WI38 (cell line): ENCODE data around the gene CD24.
A peak's percentile ranks its signal among the peaks of the same experiment; 100 is the strongest.
"Not testable (repeated sequence)": the region's sequence is repeated elsewhere in the genome, so short reads cannot be mapped to it uniquely, and the experiment has no call there.

ENCODE experiments used
- H3K4me3 ChIP-seq: 2 replicates; pipeline ENCODE4 v1.5.1; 2011; ENCODE audit warnings: low read depth, mild to moderate bottlenecking, control low read depth, low read length
- CTCF ChIP-seq: IDR thresholded peaks from 2 replicates; pipeline ENCODE4 v1.5.1; 2012; ENCODE audit warnings: low read depth, mild to moderate bottlenecking, control low read depth, low read length

The CD24 gene

GRCh38 chr6:106995640-106996039 is 21.1 kb upstream of the CD24 start:
- H3K4me3 ChIP-seq: no peak overlapping the region
- TF ChIP-seq CTCF: no peak

- not testable (repeated sequence) for H3K4me3 ChIP-seq
These were observed 15.2 kb upstream of the CD24 start for GRCh38 chr6:106989737-106990136.

- TF ChIP-seq CTCF: no peak
- no peak overlapping the region for H3K4me3 ChIP-seq
These were observed 14.1 kb upstream of the CD24 start for GRCh38 chr6:106988664-106989063.

- no peak overlapping the region for H3K4me3 ChIP-seq
- no peak for TF ChIP-seq CTCF
These were observed 7.4 kb upstream of the CD24 start for GRCh38 chr6:106981926-106982325.

- TF ChIP-seq CTCF: no peak
These were observed 6.4 kb upstream of the CD24 start for GRCh38 chr6:106980926-106981325.

GRCh38 chr6:106979435-106979884 is 4.9 kb upstream of the CD24 start:
- no peak overlapping the region for H3K4me3 ChIP-seq

More at GRCh38 chr6:106980926-106981325, 6.4 kb upstream of the CD24 start:
- H3K4me3 ChIP-seq: no peak overlapping the region

GRCh38 chr6:106977246-106977645 is 2.7 kb upstream of the CD24 start:
- TF ChIP-seq CTCF: no peak
- no peak overlapping the region for H3K4me3 ChIP-seq

More at GRCh38 chr6:106979435-106979884, 4.9 kb upstream of the CD24 start:
- TF ChIP-seq CTCF: peak; percentile 85

GRCh38 chr6:106976270-106976669 is 1.7 kb upstream of the CD24 start:
- H3K4me3 ChIP-seq: no peak overlapping the region

More at GRCh38 chr6:106976270-106976669, 1.7 kb upstream of the CD24 start:
- TF ChIP-seq CTCF: no peak
